Fibroblast of lung (primary cell): ENCODE data around the gene OXLD1. TPM values are rescaled to one million over a fixed set of nuclear protein-coding genes. Genes with fewer than 3 reads are reported as not detected.
"Not testable (repeated sequence)": the region's sequence is repeated elsewhere in the genome, so short reads cannot be mapped to it uniquely, and the experiment has no call there.

Experiments used
- DNase-seq, 2 donors: peaks; one replicate each; pipeline versions ENCODE4 v3.0.0 to v3.0.0-alpha.2; 2010; ENCODE audit warnings: low read depth in 2 of 2
- H2AFZ ChIP-seq: 2 replicates; pipeline ENCODE4 v1.5.1; 2012; ENCODE audit warnings: low read length, control low read depth, inconsistent platforms
- H3K27ac ChIP-seq: 2 replicates; pipeline ENCODE4 v1.5.1; 2011; ENCODE audit warnings: low read length, control low read depth; ENCODE audit not compliant: insufficient read depth
- H3K27me3 ChIP-seq: 2 replicates; pipeline ENCODE4 v1.5.1; 2011; ENCODE audit warnings: mild to moderate bottlenecking, low read length; ENCODE audit not compliant: control insufficient read depth, insufficient read depth
- H3K36me3 ChIP-seq: 2 replicates; pipeline ENCODE4 v1.5.1; 2011; ENCODE audit warnings: low read length; ENCODE audit not compliant: control insufficient read depth, insufficient read depth
- H3K4me1 ChIP-seq: 2 replicates; pipeline ENCODE4 v1.5.1; 2011; ENCODE audit warnings: low read length; ENCODE audit not compliant: control insufficient read depth, insufficient read depth; ENCODE audit errors: extremely low read depth
- H3K4me2 ChIP-seq: 2 replicates; pipeline ENCODE4 v1.5.1; 2011; ENCODE audit warnings: low read length, control low read depth; ENCODE audit not compliant: insufficient read depth; ENCODE audit errors: extremely low read depth
- H3K4me3 ChIP-seq, 4 experiments: fragments of 200-600 bp in 1 of 4; sonication (generic) in 1 of 4; replicated peaks in 1 of 4; 2 replicates each; pipeline ENCODE4 v1.5.1; 2011 to 2016; ENCODE audit warnings: low read length in 4 of 4, low read depth in 3 of 4, mild to moderate bottlenecking in 3 of 4, control low read depth in 2 of 4, inconsistent platforms in 1 of 4, mixed read lengths in 1 of 4; ENCODE audit not compliant: insufficient read depth in 1 of 4; ENCODE audit errors: control extremely low read depth in 1 of 4
- H3K79me2 ChIP-seq: 2 replicates; pipeline ENCODE4 v1.5.1; 2012; ENCODE audit warnings: mild to moderate bottlenecking, low read length, inconsistent platforms; ENCODE audit not compliant: control insufficient read depth, insufficient read depth
- H3K9ac ChIP-seq: 2 replicates; pipeline ENCODE4 v1.5.1; 2011; ENCODE audit warnings: mild to moderate bottlenecking, low read length, control low read depth; ENCODE audit not compliant: insufficient read depth
- H3K9me3 ChIP-seq: 2 replicates; pipeline ENCODE4 v1.5.1; 2012; ENCODE audit warnings: low read depth, low read length; ENCODE audit not compliant: control insufficient read depth, insufficient read depth
- H4K20me1 ChIP-seq: 2 replicates; pipeline ENCODE4 v1.5.1; 2011; ENCODE audit warnings: low read length; ENCODE audit not compliant: control insufficient read depth, insufficient read depth; ENCODE audit errors: extremely low read depth
- CTCF ChIP-seq, 2 donors: IDR thresholded peaks in 1 of 2; conservative IDR thresholded peaks in 1 of 2; 1 replicate in 1 of 2; 2 replicates in 1 of 2; pipeline ENCODE4 v1.5.1; 2011 to 2012; ENCODE audit warnings: low read length in 2 of 2, control low read depth in 1 of 2, inconsistent platforms in 1 of 2, low read depth in 1 of 2, mild to moderate bottlenecking in 1 of 2
- EZH2 ChIP-seq: IDR thresholded peaks from 2 replicates; pipeline ENCODE4 v1.5.1; 2012; ENCODE audit warnings: low read length, control low read depth, mild to moderate bottlenecking; ENCODE audit errors: missing control alignments
- polyA plus RNA-seq, 2 donors: library from polyadenylated mRNA; depleted of rRNA in 1 of 2; stranded (reverse) in 1 of 2; unstranded in 1 of 2; fragments of >200 nt; gene quantifications; 2 replicates each; pipeline ENCODE4 v1.2.1, GENCODE V29; 2011 to 2012; ENCODE audit warnings: missing spikeins in 1 of 2
- total RNA-seq: library from RNA; depleted of rRNA; stranded (reverse); fragments of >200 nt; gene quantifications from 2 replicates; pipeline ENCODE4 v1.2.1, GENCODE V29; 2014

Gene OXLD1
- total and polyA plus RNA-seq, 2 donors (not counting 1 experiment from before 2014, with no cell fraction given): 11.6 to 45.6 TPM

GRCh38 chr17:81631482-81631881 is 34.9 kb downstream of the OXLD1 start:
- peaks cover 4% of the 10 kb centered on the region for H3K4me1 ChIP-seq
- no peak for TF ChIP-seq CTCF (conservative IDR thresholded peaks at IDR 0.05 in 1 of 2, IDR thresholded peaks at IDR 0.05 in 1 of 2; ENCODE audit: low read depth in 1 of 2, low read length in 2 of 2)
- TF ChIP-seq EZH2: no peak

GRCh38 chr17:81630274-81630673 is 36.1 kb downstream of the OXLD1 start:
- no peak overlapping the region for H3K9ac ChIP-seq
- no peak overlapping the region for H3K4me2 ChIP-seq
- H3K36me3 ChIP-seq: peaks cover 5% of the 10 kb centered on the region
- H2AFZ ChIP-seq: no peak overlapping the region
- H3K9me3 ChIP-seq: no peaks in the 10 kb centered on the region
- H3K4me1 ChIP-seq: peaks cover under 1% of the 10 kb centered on the region
- peaks cover 47% of the 10 kb centered on the region for H3K79me2 ChIP-seq
- DNase-seq: no peak
- no peaks in the 10 kb centered on the region for H4K20me1 ChIP-seq
- H3K27me3 ChIP-seq: no peaks in the 10 kb centered on the region
- TF ChIP-seq CTCF (conservative IDR thresholded peaks at IDR 0.05 in 1 of 2, IDR thresholded peaks at IDR 0.05 in 1 of 2; ENCODE audit: low read depth in 1 of 2, low read length in 2 of 2) (no peak), EZH2 (no peak)
- no peak overlapping the region for H3K4me3 ChIP-seq
- H3K27ac ChIP-seq: no peak overlapping the region

More at GRCh38 chr17:81631482-81631881, 34.9 kb downstream of the OXLD1 start:
- Histone ChIP-seq H3K4me2 (no peak overlapping the region), H2AFZ (no peak overlapping the region), H3K27me3 (no peaks in the 10 kb centered on the region), H3K27ac (no peak overlapping the region), H4K20me1 (no peaks in the 10 kb centered on the region), H3K36me3 (peaks cover 3% of the 10 kb centered on the region), H3K79me2 (peaks cover 57% of the 10 kb centered on the region), H3K9ac (no peak overlapping the region), H3K4me3 (no peak overlapping the region), H3K9me3 (no peaks in the 10 kb centered on the region)
- DNase-seq: no peak

- no peak overlapping the region for H3K4me2 ChIP-seq
- H3K27me3 ChIP-seq: no peaks in the 10 kb centered on the region
- H4K20me1 ChIP-seq: no peaks in the 10 kb centered on the region
- H3K4me1 ChIP-seq: no peaks in the 10 kb centered on the region
- H3K9me3 ChIP-seq: no peaks in the 10 kb centered on the region
- no peak overlapping the region for H2AFZ ChIP-seq
- H3K4me3 ChIP-seq: no peak overlapping the region
- H3K27ac ChIP-seq: no peak overlapping the region
- TF ChIP-seq CTCF (conservative IDR thresholded peaks at IDR 0.05 in 1 of 2, IDR thresholded peaks at IDR 0.05 in 1 of 2; ENCODE audit: low read depth in 1 of 2, low read length in 2 of 2) (no peak), EZH2 (no peak)
- H3K9ac ChIP-seq: no peak overlapping the region
- H3K36me3 ChIP-seq: peaks cover 18% of the 10 kb centered on the region
- peak in 1 of 2 donors; percentile 33 for DNase-seq
- peaks cover 28% of the 10 kb centered on the region for H3K79me2 ChIP-seq
Observed at GRCh38 chr17:81621494-81622130, 44.8 kb downstream of the OXLD1 start.

- not testable (repeated sequence) for H3K27me3 ChIP-seq, DNase-seq, H3K4me3 ChIP-seq, H3K4me2 ChIP-seq, H3K9me3 ChIP-seq, H3K4me1 ChIP-seq, H4K20me1 ChIP-seq, H2AFZ ChIP-seq, H3K9ac ChIP-seq, H3K27ac ChIP-seq
- H3K79me2 ChIP-seq: peaks cover 46% of the 10 kb centered on the region
- H3K36me3 ChIP-seq: peaks cover 13% of the 10 kb centered on the region
Observed at GRCh38 chr17:81618307-81618706, 48.1 kb downstream of the OXLD1 start.
